HG03521 (cell line): ENCODE results near the gene STIM2.
A peak's percentile ranks its signal among the peaks of the same experiment; 100 is the strongest.
"Not testable (repeated sequence)": the region's sequence is repeated elsewhere in the genome, so short reads cannot be mapped to it uniquely, and the experiment has no call there.

ENCODE experiments used
- ATAC-seq: cut with Tn5 transposase; IDR thresholded peaks from one replicate; pipeline ENCODE4 v1.9.1; 2021; ENCODE audit warnings: mild to moderate bottlenecking, moderate library complexity; ENCODE audit not compliant: unreplicated experiment

STIM2 gene

GRCh38 chr4:26866781-26867180, 6.1 kb downstream of the STIM2 start:
- ATAC-seq = no peak

GRCh38 chr4:26867914-26868684, 7.5 kb downstream of the STIM2 start:
- ATAC-seq = no peak

- ATAC-seq = no peak
Observed at GRCh38 chr4:26870576-26871262, 10.1 kb downstream of the STIM2 start.

- no peak for ATAC-seq
Observed at GRCh38 chr4:26871611-26872010, 11.0 kb downstream of the STIM2 start.

GRCh38 chr4:26873391-26874026, 12.9 kb downstream of the STIM2 start:
- peak; percentile 93 for ATAC-seq

GRCh38 chr4:26874110-26874509, 13.5 kb downstream of the STIM2 start:
- ATAC-seq = no peak

- ATAC-seq = no peak
Observed at GRCh38 chr4:26877406-26877805, 16.8 kb downstream of the STIM2 start.

GRCh38 chr4:26877961-26878360, 17.3 kb downstream of the STIM2 start:
- ATAC-seq = no peak

- no peak for ATAC-seq
Observed at GRCh38 chr4:26878794-26879391, 18.3 kb downstream of the STIM2 start.

GRCh38 chr4:26879805-26880204, 19.2 kb downstream of the STIM2 start:
- ATAC-seq = no peak

GRCh38 chr4:26884026-26884425, 23.4 kb downstream of the STIM2 start:
- ATAC-seq = no peak

- ATAC-seq = peak; percentile 40
Observed at GRCh38 chr4:26884486-26884988, 23.9 kb downstream of the STIM2 start.

GRCh38 chr4:26885912-26886274, 25.3 kb downstream of the STIM2 start:
- peak; percentile 75 for ATAC-seq

- no peak for ATAC-seq
Observed at GRCh38 chr4:26887143-26887542, 26.5 kb downstream of the STIM2 start.

- ATAC-seq = no peak
Observed at GRCh38 chr4:26887809-26888208, 27.2 kb downstream of the STIM2 start.

GRCh38 chr4:26889356-26889755, 28.7 kb downstream of the STIM2 start:
- ATAC-seq = no peak

GRCh38 chr4:26891054-26891453, 30.4 kb downstream of the STIM2 start:
- ATAC-seq = no peak

GRCh38 chr4:26891867-26892266, 31.2 kb downstream of the STIM2 start:
- ATAC-seq = no peak

- ATAC-seq = no peak
Observed at GRCh38 chr4:26892480-26893150, 32.0 kb downstream of the STIM2 start.

GRCh38 chr4:26893491-26893890, 32.9 kb downstream of the STIM2 start:
- no peak for ATAC-seq

GRCh38 chr4:26894881-26895280, 34.2 kb downstream of the STIM2 start:
- not testable (repeated sequence) for ATAC-seq
